GM18505 (cell line): ENCODE results near the gene ZNF222.

Experiments
- ATAC-seq: cut with Tn5 transposase; IDR thresholded peaks from one replicate; pipeline ENCODE4 v1.9.1; 2021; ENCODE audit not compliant: unreplicated experiment
- POLR2A ChIP-seq: IDR thresholded peaks from 4 replicates; pipeline ENCODE4 v1.6.1; 2011; ENCODE audit warnings: borderline replicate concordance; ENCODE audit not compliant: insufficient read depth, insufficient read length; ENCODE audit errors: extremely low read depth

ZNF222 gene

DNA sequence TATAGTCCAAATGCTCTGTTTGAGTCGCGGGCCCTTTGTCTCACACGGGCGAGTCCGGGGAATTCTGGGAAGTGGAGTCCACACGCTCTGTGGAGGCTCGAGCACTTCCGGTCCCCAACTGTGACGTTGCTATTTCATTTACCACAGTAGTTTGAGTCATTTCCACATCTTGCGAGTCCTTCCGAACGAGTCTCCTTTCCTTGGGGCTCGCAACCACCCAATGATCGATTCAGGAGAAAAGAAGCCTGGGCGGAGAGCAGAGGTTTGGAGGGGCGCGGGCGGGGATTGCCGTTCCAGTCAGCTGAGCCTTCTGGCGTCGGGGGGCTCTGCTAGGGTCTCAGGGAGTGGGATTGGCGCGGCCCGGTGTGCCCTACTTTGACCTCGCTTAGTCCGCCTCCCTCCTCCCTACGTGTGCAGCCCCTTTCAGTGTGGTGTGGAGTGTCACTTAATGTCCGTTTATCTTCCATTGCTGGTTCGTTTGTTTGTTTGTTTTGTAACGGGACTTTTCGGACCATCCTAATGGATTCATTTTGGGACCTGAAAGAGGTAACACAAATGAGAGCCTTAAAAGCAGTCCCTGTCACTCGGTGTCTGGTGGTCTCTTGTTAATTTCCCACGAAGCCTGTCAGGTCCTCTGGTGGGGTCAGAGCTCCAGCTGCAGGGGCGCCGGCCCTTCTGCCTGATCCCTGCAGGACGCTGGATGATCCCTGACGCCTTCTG, at the start of gene ZNF222:
TSS of gene ZNF222 (plus strand) at position 163 of the 720 bp plus-strand sequence. CDS start at position 221, 58 bp downstream.
- TF ChIP-seq POLR2A: peak; percentile 60
- peak; percentile 92 for ATAC-seq

GRCh38 chr19:43976732-43977131, 48.4 kb upstream of the ZNF222 start:
- ATAC-seq: no peak
- TF ChIP-seq POLR2A: no peak

GRCh38 chr19:43983544-43983911, 41.7 kb upstream of the ZNF222 start:
- TF ChIP-seq POLR2A: no peak
- ATAC-seq: no peak

DNA sequence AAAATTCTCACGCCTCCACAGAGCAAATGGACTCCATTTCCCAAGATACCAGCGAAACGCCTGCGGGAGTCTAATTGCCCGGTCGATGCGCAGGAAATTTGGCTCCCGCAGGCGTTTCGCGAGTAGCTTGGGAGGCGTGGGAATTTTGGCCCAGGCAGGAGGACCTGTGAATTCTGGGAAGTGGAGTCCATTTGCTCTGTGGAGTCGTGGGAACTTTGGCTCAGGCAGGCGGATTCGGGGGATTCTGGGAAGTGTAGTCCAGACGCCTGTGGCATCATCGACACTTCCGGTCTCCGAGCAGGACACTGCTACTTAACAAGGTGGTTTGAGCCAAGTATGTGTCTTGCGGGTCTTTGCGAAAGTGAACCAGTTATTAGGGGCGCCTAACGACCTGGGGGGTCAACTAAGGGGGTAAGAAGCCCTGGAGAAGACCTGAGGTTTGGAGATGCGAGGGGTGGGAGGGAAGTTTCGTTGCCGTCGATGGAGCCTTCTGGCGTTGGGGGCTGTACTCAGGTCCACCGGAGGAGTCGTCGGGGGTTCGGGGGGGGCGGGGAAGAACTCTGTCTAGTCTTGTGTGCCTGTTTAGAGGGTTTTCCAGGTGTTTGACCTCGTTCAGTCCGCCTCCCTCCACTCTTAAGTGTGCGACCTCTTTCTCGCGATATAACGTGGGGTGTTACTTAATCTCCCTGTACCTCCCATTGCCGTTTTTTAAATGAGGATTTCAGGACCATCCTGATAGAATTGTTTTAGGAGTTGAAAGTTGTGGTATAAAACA, 41.1 kb upstream of the ZNF222 start, which contains the start of gene ZNF155:
TSS of gene ZNF155 (plus strand) at position 277 of the 775 bp plus-strand sequence. CDS start 4,356 bp downstream, outside the sequence.
- ATAC-seq: peak; percentile 83
- peak; percentile 40 for TF ChIP-seq POLR2A

DNA sequence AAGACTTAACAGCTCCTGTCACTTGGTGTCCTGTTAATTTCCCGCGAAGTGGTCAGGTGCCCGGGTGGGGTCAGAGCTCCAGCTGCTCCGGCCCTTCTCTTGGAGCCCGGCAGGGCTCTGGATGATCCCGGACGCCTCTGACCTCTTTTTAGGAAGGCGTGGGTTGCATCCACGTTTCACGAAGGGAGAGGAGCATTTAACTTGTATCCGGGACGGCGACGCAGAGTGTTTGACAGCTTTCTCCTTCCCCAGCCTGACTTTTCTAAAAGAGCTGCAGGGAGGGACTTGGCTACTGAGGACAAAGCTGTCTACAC, 40.5 kb upstream of the ZNF222 start:
- no peak for ATAC-seq
- TF ChIP-seq POLR2A: no peak

DNA sequence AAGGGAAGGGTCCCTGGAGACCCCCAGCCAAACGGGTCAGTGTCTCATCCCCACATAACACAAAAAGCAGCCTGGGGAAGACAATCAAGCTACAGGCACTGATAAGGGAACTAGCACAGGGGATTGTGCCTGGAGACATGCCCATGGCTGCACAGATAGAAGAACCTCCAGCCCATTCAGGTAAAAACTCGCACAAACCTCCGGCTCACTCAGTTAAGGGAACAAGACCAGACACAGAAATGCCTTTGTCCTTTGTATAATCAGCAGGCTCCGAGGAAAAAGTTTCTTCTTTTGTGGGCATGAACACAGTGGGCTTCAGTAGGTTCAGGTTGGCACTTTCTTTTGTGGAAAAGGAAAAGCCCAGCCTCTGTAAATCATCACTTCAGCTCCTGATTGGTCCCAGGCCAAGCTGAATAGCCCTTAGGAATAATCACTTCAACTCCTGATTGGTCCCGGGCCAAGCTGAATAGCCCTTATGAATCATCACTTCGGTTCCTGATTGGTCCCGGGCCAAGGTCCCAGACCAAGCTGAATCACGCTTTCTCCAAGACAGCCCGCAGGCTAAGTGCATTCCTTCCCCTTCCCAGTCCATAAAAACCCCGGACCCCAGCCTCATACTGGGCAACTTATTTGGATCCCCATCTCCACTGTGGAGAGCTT, 27.4 kb upstream of the ZNF222 start:
- TF ChIP-seq POLR2A: no peak
- no peak for ATAC-seq

DNA sequence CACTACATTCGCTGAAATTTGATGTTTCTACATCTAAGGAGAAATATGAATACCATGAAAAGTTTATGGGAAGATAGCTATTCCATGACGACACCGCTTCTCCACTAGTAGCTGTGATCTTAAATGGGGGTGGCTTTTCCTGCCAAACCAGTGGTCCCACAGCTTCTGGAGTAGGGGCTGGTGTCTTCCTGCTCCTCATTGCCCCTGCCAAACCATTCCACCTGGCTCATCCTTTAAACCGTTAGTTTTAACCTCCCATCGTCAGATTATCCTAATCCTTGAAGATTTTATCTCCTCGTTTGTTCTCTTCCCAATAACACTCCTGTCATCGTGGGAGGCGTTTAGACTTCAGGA, 23.0 kb upstream of the ZNF222 start:
- ATAC-seq: no peak

GRCh38 chr19:44002566-44003460, 22.4 kb upstream of the ZNF222 start, which contains the start of gene ZNF230:
Gene ZNF230, plus strand, starts transcription at chr19:44002957. Its CDS starts 4,122 bp downstream, at chr19:44007079.
- TF ChIP-seq POLR2A: peak; percentile 78
- peak; percentile 91 for ATAC-seq

More for the DNA sequence above, 23.0 kb upstream of the ZNF222 start:
- TF ChIP-seq POLR2A: no peak

GRCh38 chr19:44003461-44004009, 21.6 kb upstream of the ZNF222 start:
- no peak for TF ChIP-seq POLR2A
- ATAC-seq: no peak

GRCh38 chr19:44005973-44006372, 19.2 kb upstream of the ZNF222 start:
- TF ChIP-seq POLR2A: no peak
- ATAC-seq: no peak

DNA sequence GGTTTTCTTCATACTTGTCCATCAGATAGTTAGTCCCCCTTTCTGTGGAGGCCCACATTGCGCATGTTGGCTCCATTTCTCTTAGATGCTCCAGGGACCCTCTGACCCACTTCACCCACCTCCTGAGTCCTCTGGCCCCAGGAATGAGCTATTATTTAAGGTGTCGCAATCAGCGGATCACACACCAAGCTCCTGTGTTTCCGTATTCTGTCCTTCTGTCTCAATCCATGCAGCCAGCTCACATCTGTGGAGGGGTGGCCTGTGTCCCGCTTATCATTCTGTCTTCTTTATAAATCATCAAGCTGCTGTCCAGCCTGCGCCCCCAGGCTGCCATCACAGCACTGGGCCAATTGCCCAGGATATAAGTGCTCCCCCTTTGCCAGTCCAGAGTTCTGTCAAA, 17.7 kb upstream of the ZNF222 start:
- ATAC-seq: no peak
- no peak for TF ChIP-seq POLR2A

DNA sequence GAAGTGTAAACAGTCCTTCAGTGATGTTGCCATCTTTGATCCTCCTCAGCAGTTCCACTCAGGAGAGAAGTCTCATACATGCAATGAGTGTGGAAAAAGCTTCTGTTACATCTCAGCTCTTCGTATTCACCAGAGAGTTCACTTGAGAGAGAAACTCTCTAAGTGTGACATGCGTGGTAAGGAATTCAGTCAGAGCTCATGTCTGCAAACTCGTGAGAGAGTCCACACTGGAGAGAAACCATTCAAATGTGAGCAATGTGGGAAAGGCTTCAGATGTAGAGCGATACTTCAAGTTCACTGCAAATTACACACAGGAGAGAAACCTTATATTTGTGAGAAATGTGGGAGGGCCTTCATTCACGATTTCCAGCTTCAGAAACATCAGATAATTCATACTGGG, 14.7 kb upstream of the ZNF222 start:
- no peak for TF ChIP-seq POLR2A
- no peak for ATAC-seq

- TF ChIP-seq POLR2A: no peak
- no peak for ATAC-seq
These were observed 5.7 kb upstream of the ZNF222 start for GRCh38 chr19:44019498-44019897.

DNA sequence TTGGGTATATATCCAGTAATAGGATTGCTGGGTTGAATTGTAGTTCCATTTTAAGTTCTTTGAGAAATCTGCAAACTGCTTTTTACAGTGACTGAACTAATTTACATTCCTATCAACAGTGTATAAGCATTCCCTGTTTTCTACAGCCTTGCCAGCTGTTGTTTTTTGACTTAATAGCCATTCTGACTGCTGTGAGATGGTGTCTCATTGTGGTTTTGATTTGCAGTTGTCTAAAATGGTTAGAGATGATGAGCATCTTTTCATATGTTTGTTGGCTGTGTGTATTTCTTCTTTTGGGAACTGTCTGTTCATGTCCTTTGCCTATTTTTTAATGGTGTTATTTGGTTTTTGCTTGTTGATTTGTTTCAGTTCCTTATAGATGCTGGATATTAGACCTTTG, 4.0 kb upstream of the ZNF222 start:
- ATAC-seq: no peak
- TF ChIP-seq POLR2A: no peak
